Activated effector memory CD4-positive, alpha-beta T cell treated with Interleukin-2 at 50 U/mL for 16 hours (primary cell): ENCODE results near the gene VSIR.
A peak's percentile ranks its signal among the peaks of the same experiment; 100 is the strongest.

Experiments used
- DNase-seq: peaks from one replicate; pipeline ENCODE4 v3.0.0-alpha.2; 2020

The VSIR gene

GRCh38 chr10:71727105-71727737, 46.1 kb downstream of the VSIR start:
- peak; percentile 46 for DNase-seq

GRCh38 chr10:71726580-71727104, 46.7 kb downstream of the VSIR start:
- peak; percentile 40 for DNase-seq

DNA sequence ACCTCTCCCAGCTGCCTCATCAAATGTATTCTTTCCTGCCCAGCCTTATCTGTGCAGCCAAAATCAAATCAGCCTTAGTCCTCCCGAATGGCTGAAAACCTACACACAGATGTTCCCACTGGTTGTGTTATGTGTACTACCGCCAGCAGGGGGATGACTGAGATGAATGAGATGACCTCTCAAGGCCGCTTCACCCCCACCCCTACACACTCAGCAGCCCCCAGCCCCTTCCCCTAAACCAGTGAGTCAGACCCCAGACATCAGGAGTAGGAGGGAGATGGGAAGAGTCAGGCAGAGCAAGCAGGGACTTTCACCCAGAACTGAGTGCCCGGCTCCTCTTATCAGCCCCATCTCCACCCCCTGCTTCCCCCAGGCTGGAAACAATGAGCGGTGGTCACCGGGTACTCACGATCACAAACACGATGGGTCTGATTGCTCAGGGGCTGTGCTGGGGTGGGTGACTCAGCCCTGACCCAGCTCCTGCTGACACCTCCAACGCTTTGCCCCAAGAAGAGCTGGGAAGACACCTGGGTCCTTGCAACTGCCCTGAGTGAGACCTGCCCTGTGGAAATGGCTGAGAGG, 47.2 kb downstream of the VSIR start:
- no peak for DNase-seq

GRCh38 chr10:71725249-71725648, 48.1 kb downstream of the VSIR start:
- DNase-seq: no peak

- no peak for DNase-seq
These were observed 48.8 kb downstream of the VSIR start for GRCh38 chr10:71724539-71724938.

GRCh38 chr10:71723311-71723710, 50.0 kb downstream of the VSIR start:
- no peak for DNase-seq

- no peak for DNase-seq
These were observed 50.5 kb downstream of the VSIR start for GRCh38 chr10:71722849-71723248.

DNA sequence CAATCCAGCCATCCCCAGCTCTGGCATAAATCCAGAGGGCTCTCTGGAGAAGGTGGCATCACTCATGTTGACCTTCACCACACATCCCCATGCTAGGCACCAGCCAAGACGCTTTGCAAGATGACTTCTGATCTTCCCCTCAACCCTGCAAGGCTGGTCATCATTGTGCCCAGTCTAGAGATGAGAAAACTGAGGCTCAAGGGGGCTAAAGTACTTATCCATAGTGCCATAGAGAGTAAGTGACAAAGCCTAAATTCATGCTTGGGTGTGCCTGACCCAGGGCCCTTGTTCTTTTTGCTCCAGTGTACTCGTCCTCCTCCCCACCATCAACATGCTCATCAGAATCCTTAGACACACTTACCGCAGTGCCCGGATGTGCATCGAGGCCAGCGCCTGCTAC, 52.0 kb downstream of the VSIR start:
- DNase-seq: no peak

- no peak for DNase-seq
These were observed 53.0 kb downstream of the VSIR start for GRCh38 chr10:71720288-71720687.

GRCh38 chr10:71719464-71720201, 53.7 kb downstream of the VSIR start, which contains the start of gene C10orf105:
Gene C10orf105, minus strand, starts transcription at chr10:71719778. Its CDS starts 3,441 bp downstream, at chr10:71716337.
- DNase-seq: no peak

DNA sequence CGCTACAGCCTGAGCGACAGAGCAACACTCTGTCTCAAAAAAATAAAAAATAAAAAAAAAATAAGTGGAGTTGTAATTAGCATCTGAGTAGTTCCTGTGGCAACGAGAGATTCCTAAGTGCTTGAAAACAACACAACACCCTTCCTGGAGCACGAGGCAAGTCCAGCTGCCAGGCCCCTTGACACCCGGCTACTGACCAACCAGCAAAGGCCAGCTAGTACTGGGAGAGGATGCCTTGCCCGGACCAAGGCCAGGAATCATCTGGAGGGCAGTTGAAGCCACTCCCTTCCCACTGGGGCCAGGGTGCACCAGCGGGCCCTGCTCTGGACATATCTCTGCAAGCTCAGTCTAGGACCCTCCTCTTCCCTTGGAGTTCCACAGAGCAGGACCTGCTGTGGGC, 54.3 kb downstream of the VSIR start:
- no peak for DNase-seq

- no peak for DNase-seq
These were observed 55.1 kb downstream of the VSIR start for GRCh38 chr10:71718165-71718698.

DNA sequence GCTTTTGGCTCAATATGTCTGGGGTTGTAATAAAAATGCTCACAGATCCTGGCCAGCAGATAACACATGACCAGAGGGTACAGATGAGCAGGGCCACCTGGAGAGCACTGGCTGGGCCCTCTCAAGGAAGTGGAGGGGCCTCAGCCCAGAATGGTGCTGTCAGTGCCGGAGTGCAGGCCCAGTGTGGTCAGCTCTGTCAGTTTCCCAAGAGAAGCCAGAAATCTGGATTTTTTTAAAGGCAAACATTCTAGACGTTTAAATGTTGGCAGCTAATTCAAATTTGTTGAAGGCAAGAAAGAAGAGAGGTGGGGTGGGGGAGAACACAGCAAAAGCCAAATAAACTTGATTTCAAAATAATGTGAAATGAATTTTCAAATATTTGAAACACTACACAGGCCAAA, 55.8 kb downstream of the VSIR start:
- DNase-seq: no peak

- no peak for DNase-seq
These were observed 56.3 kb downstream of the VSIR start for GRCh38 chr10:71717056-71717455.

DNA sequence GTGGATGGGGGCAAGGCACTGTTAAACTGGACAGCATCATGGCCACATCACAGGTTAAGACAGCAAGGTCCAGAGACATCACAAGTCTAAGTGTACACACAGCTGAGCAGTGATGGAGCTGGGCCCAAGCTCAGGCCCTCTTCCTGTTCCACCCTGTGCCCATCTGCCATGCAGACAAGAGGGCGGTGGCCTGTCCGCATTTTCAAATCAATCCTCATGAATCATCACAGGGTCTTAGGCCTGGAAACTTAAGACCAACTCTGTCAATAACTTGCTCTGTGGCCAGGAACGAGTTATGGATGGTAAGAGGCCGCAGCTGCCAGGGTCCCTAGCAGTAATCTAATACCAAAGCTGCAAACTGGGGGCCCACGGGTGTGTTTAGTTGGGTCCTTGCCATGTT, 56.9 kb downstream of the VSIR start:
- no peak for DNase-seq

DNA sequence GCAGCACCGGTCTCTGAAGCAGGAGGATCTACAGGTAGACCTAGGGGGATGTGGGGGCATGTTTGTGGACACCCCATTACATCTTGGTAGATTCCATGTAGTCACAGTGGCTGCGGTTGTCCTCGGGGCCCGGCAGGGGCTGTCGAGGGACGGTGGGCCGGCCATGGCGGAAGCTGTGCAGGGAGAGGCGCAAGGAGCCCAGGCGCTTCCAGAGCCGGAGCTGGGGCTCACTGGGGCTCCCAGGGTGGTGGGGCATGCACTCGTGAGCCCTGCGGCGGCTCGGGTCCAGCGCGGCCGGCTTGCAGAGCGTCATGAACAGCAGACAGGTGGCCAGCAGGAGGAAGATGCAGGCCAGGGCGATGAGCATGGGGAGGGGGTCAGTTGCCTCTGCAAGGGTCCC, 57.5 kb downstream of the VSIR start:
- no peak for DNase-seq

DNA sequence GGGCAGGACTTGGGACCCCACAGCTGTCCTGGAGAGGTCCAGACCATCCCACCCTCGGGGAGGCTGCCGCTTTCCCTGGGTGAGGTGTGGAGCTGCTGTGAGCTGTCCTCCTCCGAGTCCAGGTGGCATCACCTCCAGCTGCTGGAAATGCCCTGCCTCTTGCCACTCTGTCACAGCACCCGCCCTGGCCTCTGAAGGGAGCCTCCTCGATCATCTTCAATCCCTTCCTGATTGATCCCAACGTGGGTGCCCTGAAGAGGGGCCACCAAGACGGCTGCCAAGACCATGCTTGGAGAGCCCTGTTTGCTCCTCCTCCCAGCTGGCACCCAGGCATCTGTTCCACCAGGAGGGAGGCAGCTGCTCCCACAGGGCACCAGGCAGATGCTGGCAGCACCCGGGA, 58.3 kb downstream of the VSIR start:
- DNase-seq: no peak

- no peak for DNase-seq
These were observed 58.7 kb downstream of the VSIR start for GRCh38 chr10:71714592-71714991.

DNA sequence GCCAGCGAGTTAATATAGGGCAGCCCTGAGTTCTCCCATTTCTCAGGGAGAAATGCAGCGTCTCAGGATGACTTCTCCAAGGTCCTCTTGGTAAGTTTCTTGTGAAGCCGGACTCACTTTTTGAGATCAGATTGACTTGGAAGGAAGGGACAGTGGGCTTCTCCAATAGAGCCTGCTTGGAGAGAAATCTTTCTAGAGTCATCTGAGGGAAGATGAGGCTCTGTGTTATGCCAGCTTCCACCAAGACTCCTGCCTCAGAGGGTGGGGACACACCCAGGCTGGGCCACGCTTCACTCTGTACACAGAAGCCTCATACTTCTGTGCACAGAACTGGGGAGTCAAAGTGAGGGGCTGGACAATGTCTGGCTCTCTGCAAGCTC, 59.3 kb downstream of the VSIR start:
- DNase-seq: no peak

DNA sequence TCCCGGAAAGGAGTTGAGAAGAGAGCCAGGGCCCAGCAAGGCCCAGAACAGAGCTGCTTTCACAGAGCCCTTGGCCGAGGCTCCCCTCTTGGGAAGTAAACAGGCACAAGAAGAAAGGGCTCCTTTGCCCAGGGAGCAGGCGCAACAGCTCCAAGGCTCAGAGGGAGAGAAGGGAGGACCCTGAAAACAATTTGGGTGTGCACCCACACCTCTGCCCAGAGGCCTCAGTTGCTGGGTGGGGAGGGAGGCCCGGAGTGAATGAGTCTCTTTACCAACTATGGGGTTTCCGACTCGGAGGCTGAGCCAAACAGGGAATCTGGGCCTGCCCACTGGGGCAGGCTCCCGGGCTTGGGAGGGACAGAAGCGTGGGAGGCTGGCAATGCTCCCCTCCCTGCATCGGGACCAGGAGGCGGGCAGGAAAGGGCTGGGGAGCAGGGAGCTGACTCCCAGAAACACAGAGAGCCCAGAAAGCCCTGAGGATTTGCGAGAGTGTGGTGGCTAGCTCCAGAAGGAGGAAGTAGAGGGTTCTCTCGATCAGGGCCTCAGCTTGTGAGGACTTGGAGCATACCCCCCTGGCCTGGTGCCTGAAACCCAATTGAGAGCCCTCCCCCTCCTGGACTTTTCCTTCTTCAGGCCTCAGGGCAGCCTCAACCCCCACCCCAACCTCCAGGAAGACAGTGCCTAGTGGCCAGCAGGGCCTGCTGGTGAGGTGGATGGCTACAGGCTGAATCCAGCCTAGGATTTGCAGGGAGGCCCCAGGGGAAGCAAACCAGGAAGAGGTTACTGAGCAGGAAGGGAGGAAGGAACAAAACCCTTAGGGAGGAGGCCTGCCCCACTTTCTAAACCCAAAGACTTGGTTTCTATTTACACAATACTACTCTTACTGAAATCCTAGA, 59.9 kb downstream of the VSIR start:
- peak; percentile 32 for DNase-seq

DNA sequence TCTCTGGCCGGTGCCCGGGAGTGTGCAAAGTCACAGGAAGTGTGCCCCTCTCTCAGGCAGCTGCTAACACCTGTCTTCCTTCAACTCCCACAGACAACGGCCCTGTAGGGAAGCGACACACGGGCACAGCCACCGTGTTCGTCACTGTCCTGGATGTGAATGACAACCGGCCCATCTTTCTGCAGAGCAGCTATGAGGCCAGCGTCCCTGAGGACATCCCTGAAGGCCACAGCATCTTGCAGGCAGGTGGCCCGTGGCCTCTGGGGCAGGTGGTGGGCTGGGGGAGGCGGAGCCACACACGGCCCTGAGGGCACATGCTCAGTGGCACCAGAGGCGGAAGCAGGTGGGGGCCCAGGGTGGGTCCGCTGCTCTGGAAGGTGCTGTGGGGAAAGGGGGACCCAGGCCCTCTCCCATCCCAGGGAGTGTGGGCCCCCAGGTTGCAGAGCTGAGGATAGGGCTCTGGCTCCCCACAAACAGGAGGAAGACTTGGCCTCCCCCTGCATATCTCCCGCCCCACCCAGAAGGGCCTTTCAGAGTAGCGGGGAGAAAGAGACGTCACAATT, 60.7 kb downstream of the VSIR start:
- no peak for DNase-seq

DNA sequence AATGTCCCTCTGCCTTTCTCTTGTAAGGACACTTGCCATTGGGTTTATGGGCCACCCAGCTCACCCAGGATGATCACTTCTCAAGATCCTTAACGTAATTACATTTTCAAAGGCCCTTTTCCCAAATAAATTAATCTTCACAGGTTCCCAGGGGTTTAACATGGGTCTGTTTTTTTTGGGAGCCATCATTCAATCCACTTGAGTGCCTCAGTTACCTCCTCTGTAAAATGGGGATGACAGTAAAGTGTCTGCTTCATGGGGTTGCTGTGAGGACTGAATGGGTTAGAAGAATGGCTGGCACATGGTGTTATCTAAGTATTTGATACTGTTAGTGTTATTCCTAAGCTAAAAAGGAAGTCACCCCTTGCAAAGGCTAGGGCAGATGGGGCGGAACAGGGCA, 61.1 kb downstream of the VSIR start:
- DNase-seq: no peak
